ENCODE data around the gene CHRNB1. TPM values are rescaled to one million over a fixed set of nuclear protein-coding genes. Genes with fewer than 3 reads are reported as not detected.

The CHRNB1 gene
- total RNA-seq, 1 experiment from 2014 or later = 12.7 TPM

DNA sequence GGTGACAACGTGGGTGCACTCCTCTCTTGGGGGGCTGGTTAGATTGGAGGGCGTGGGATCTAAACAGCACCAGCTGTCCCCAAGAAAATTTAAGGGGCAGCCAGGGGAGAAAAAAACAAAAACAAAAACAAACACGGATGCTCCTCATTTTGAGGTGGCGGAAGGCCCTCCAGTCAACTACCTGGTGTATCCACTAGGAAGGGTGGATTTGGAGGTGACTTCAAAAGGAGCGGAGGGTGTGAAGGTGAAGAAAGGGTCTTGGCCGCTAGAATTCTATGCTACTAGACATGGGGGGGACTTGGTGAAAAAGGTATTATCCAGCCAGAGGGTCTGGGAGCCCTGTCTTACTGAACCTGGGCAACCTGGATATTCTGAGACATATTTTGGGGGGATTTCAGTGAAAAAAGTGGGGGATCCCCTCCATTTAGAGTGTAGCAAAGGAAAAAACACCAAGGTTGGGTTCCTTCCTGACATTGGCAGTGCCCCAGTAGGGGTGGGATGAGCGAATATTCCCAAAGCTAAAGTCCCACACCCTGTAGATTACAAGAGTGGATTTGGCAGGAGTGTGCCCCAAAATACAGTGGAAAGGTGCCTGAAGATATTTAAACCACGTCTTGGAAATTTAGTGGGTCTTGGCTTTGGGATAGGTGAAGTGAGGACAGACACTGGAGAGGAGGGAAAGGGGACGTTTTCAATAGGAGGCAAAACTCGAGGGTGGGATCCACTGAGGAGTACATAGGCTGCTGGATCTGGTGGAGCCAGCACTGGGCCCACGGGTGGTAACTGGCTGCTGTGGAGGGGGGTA is 6.0 kb upstream of the CHRNB1 start:
- Histone ChIP-seq H4K5ac (ENCODE audit: insufficient read length, low read depth, low read length) (no peak overlapping the region), H3K9ac (ENCODE audit: extremely low read depth, insufficient read length, low read length) (no peak overlapping the region)
- peaks cover 30% of the 10 kb centered on the region for H3K27me3 Mint-ChIP-seq (ENCODE audit: low read depth)

More for the DNA sequence above, 6.0 kb upstream of the CHRNB1 start:
- Histone ChIP-seq H3K79me2 (ENCODE audit: insufficient read depth, low read length) (no peaks in the 10 kb centered on the region), H3K18ac (ENCODE audit: insufficient read length, low read depth, low read length) (no peak overlapping the region), H3K23ac (ENCODE audit: insufficient read length, low read depth, low read length) (no peak overlapping the region), H4K8ac (replicated peaks; ENCODE audit: insufficient read length, low read depth, low read length) (no peak overlapping the region), H4K91ac (ENCODE audit: insufficient read length, low read depth, low read length) (no peak overlapping the region), H3K14ac (ENCODE audit: insufficient read depth, low read length) (no peak overlapping the region), H3K27me3 (ENCODE audit: insufficient read depth, low read length) (peaks cover 7% of the 10 kb centered on the region), H3K4me2 (ENCODE audit: insufficient read depth, insufficient read length, low read length) (peak overlapping the region; percentile 60), H3T11ph (ENCODE audit: low read length) (no peak overlapping the region), H3K56ac (ENCODE audit: insufficient read length, low read depth, low read length) (no peak overlapping the region), H2AK5ac (ENCODE audit: insufficient read length, low read length) (no peak overlapping the region), H2AFZ (ENCODE audit: low read length) (no peak overlapping the region), H2BK5ac (ENCODE audit: insufficient read length, low read length) (no peak overlapping the region), H2BK120ac (ENCODE audit: low read depth, low read length, poor library complexity, severe bottlenecking) (no peak overlapping the region), H2BK15ac (ENCODE audit: low read depth, low read length) (no peak overlapping the region), H3K4me1 (ENCODE audit: insufficient read depth, low read length) (no peaks in the 10 kb centered on the region; the same call in 1 of the 2 replicates), H2BK20ac (ENCODE audit: low read depth, low read length, poor library complexity, severe bottlenecking) (no peak overlapping the region), H3K27ac (ENCODE audit: insufficient read length, low read depth, low read length) (no peak overlapping the region), H3K4ac (ENCODE audit: low read depth, low read length) (no peak overlapping the region), H3K9me3 (ENCODE audit: control insufficient read depth, low read depth, low read length) (no peaks in the 10 kb centered on the region), H4K20me1 (ENCODE audit: control insufficient read depth, insufficient read depth, insufficient read length) (no peaks in the 10 kb centered on the region), H3K79me1 (ENCODE audit: insufficient read depth, low read depth, low read length, poor library complexity, severe bottlenecking) (no peaks in the 10 kb centered on the region), H3K23me2 (ENCODE audit: insufficient read length, low read depth, low read length, poor library complexity, severe bottlenecking) (peaks cover 33% of the 10 kb centered on the region), H2BK12ac (ENCODE audit: insufficient read length, low read depth, low read length) (no peak overlapping the region)
- no peak for DNase-seq
- Mint-ChIP-seq H3K4me3 (peak overlapping the region; percentile 91 to 93), H3K9me3 (no peaks in the 10 kb centered on the region), H3K4me1 (peaks cover 32 to 37% of the 10 kb centered on the region in 2 experiments), H3K36me3 (ENCODE audit: insufficient read depth in 1 of 3, low read depth in 3 of 3) (peaks cover 0 to 13% (median 2%) of the 10 kb centered on the region in 3 experiments; a peak in 3 of 7 replicates), H3K27ac (peak overlapping the region in 2 of 3 experiments; percentile 32 to 94; a peak in 1 of 7 replicates)
- WGBS (ENCODE audit: extremely low coverage, insufficient read length, low lambda C conversion rate) = no CpG with 5 or more reads among the region's 11 CpGs
- TF ChIP-seq CTCF (conservative IDR thresholded peaks at IDR 0.05) = no peak
